Fibroblast of skin of right biceps (primary cell): ENCODE results near the gene TRIM51G.
"Not testable (repeated sequence)": the region's sequence is repeated elsewhere in the genome, so short reads cannot be mapped to it uniquely, and the experiment has no call there.

Source experiments
- DNase-seq: peaks from one replicate; pipeline ENCODE4 v3.0.0-alpha.2; 2013

The TRIM51G gene

GRCh38 chr11:48983785-48984184, at the start of gene TRIM51G:
Gene TRIM51G (minus strand): TSS chr11:48983885. CDS start chr11:48981695, 2,190 bp downstream.
- DNase-seq = not testable (repeated sequence)

GRCh38 chr11:49028523-49028922, 44.8 kb upstream of the TRIM51G start, which contains the start of gene TRIM49B:
Gene TRIM49B (plus strand): TSS chr11:49028823. CDS start chr11:49031600, 2,777 bp downstream.
- DNase-seq = not testable (repeated sequence)

GRCh38 chr11:48968592-48968991, 15.1 kb downstream of the TRIM51G start:
- not testable (repeated sequence) for DNase-seq

GRCh38 chr11:48955315-48956049, 28.2 kb downstream of the TRIM51G start:
- DNase-seq = not testable (repeated sequence)

- not testable (repeated sequence) for DNase-seq
Observed at GRCh38 chr11:48945796-48946195, 37.9 kb downstream of the TRIM51G start.
